ENCODE measurements around the gene STAT3. TPM values are rescaled to one million over a fixed set of nuclear protein-coding genes. Genes with fewer than 3 reads are reported as not detected.

STAT3 gene
- total and polyA plus RNA-seq, 12 donors, result 33.9 to 398 (median 109) TPM

GRCh38 chr17:42283241-42284023, 104.8 kb downstream of the STAT3 start:
- intact Hi-C loops (cut with DNase I), result loop anchor here in 3 of 10 donors (5.0 to 10.0 kb wide), 2 partner anchors 59 to 96 kb away; partner anchors contain the start of gene HCRT (in 1 of the 3)
- DNase-seq (no peak), ATAC-seq (no peak)
- 87 to 88% methylated on average over 7 of the region's 7 CpGs for WGBS, 2 donors
- TF ChIP-seq, protein P1, sequence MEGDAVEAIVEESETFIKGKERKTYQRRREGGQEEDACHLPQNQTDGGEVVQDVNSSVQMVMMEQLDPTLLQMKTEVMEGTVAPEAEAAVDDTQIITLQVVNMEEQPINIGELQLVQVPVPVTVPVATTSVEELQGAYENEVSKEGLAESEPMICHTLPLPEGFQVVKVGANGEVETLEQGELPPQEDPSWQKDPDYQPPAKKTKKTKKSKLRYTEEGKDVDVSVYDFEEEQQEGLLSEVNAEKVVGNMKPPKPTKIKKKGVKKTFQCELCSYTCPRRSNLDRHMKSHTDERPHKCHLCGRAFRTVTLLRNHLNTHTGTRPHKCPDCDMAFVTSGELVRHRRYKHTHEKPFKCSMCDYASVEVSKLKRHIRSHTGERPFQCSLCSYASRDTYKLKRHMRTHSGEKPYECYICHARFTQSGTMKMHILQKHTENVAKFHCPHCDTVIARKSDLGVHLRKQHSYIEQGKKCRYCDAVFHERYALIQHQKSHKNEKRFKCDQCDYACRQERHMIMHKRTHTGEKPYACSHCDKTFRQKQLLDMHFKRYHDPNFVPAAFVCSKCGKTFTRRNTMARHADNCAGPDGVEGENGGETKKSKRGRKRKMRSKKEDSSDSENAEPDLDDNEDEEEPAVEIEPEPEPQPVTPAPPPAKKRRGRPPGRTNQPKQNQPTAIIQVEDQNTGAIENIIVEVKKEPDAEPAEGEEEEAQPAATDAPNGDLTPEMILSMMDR (IDR thresholded peaks at IDR 0.05), result no peak
- no peaks in the 10 kb centered on the region for H3K36me3 ChIP-seq
- no peak overlapping the region for H3K4me3 ChIP-seq
- H3K27me3 ChIP-seq, result no peaks in the 10 kb centered on the region
- H3K4me1 ChIP-seq, result peaks cover 5 to 24% (median 20%) of the 10 kb centered on the region in 9 donors
- no peaks in the 10 kb centered on the region for H3K9me3 ChIP-seq
- H3K27ac ChIP-seq, result no peak overlapping the region

DNA sequence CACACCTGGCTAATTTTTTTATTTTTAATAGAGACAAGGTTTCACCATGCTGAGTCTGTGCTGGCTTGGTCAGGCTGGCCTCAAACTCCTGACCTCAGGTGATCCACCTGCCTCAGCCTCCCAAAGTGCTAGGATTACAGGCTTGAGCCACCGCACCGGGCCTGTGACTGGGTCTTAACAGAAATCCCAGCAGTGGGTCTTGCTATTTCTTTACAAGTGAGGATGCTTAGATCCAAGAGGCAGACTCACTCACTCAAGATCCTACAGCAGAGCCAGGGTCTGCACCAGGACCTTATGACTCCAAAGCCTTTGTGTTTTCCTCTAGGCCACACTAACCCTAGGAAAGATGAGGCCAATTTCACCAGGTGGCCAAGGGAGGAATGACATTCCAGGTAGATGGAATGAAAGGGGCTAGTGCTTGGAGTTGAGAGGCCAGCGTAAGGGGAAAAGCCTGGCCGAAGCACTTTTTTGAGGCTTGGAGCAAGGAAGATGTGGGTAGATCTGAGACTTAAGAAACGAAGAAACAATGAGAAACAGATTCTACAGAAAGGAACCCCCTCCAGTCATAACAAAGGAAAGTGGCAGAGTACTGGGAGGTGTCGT, 105.7 kb downstream of the STAT3 start:
- H3K36me3 ChIP-seq, result no peaks in the 10 kb centered on the region
- no peaks in the 10 kb centered on the region for H3K9me3 ChIP-seq
- H3K27me3 ChIP-seq, result no peaks in the 10 kb centered on the region
- intact Hi-C loops (cut with DNase I), result loop anchor here in 3 of 10 donors (5.0 to 10.0 kb wide), 2 partner anchors 58 to 95 kb away; partner anchors contain the start of gene HCRT (in 1 of the 3)
- H3K4me1 ChIP-seq, result peaks cover 4 to 20% (median 14%) of the 10 kb centered on the region in 9 donors
- H3K4me3 ChIP-seq, result no peak overlapping the region
- TF ChIP-seq, protein P1 (IDR thresholded peaks at IDR 0.05), result no peak
- ATAC-seq, result no peak
- no peak overlapping the region for H3K27ac ChIP-seq
- DNase-seq, result no peak
- 90 to 93% methylated on average over 6 of the region's 6 CpGs for WGBS, 2 donors

DNA sequence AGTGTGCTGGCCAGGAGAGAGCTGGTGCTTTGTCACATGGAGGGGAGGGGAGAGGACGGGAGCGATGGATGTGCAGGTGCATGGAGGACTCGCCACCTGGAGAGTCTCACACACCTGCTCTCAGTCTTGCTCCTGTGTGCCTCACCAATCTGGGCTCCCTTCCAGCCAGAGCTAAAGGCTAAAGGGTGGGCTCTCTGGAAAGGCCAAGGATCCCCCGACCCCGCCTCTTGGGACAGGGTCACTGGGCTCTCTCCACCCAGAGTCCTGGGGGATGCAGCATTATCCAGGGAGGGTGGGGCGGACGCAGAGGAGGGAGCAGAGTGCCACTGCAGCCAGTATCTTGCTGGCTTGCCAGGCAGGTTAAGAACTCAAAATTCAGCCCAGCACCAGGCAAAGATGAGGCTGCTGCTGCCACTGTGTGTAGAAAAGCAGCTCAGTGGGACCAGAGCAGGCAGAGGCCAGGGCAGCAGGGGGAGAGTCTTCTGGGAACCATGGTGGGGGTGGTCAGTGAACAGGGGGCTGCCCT, 106.6 kb downstream of the STAT3 start:
- H3K27me3 ChIP-seq, result no peaks in the 10 kb centered on the region
- WGBS, 2 donors, result 91 to 94% methylated on average over 7 of the region's 7 CpGs
- TF ChIP-seq, protein P1 (IDR thresholded peaks at IDR 0.05), result no peak
- H3K27ac ChIP-seq, result no peak overlapping the region
- no peak for ATAC-seq
- no peaks in the 10 kb centered on the region for H3K9me3 ChIP-seq
- H3K36me3 ChIP-seq, result no peaks in the 10 kb centered on the region
- H3K4me3 ChIP-seq, result no peak overlapping the region
- DNase-seq, result no peak
- intact Hi-C loops (cut with DNase I), result loop anchor here in 3 of 10 donors (5.0 to 10.0 kb wide), 2 partner anchors 57 to 94 kb away; partner anchors contain the start of gene HCRT (in 1 of the 3)
- peaks cover 3 to 19% (median 12%) of the 10 kb centered on the region in 9 donors for H3K4me1 ChIP-seq
